HG03139 (cell line): Measurements from ENCODE around the gene ZCWPW2.

ENCODE experiments used
- ATAC-seq: cut with Tn5 transposase; IDR thresholded peaks from one replicate; pipeline ENCODE4 v1.9.1; 2021; ENCODE audit not compliant: unreplicated experiment

Gene ZCWPW2

GRCh38 chr3:28349469-28350000, 1.0 kb downstream of the ZCWPW2 start:
- ATAC-seq, result no peak

GRCh38 chr3:28376424-28376823, 27.9 kb downstream of the ZCWPW2 start:
- ATAC-seq, result no peak

- ATAC-seq, result no peak
These were observed 37.5 kb downstream of the ZCWPW2 start for GRCh38 chr3:28386049-28386448.

- ATAC-seq, result no peak
These were observed 40.5 kb downstream of the ZCWPW2 start for GRCh38 chr3:28388978-28389377.

- ATAC-seq, result no peak
These were observed 50.7 kb downstream of the ZCWPW2 start for GRCh38 chr3:28399206-28399605.

- ATAC-seq, result no peak
These were observed 57.7 kb downstream of the ZCWPW2 start for GRCh38 chr3:28406241-28406640.

GRCh38 chr3:28449398-28449797, 100.9 kb downstream of the ZCWPW2 start:
- no peak for ATAC-seq

GRCh38 chr3:28462866-28463265, 114.3 kb downstream of the ZCWPW2 start:
- ATAC-seq, result no peak

- ATAC-seq, result no peak
These were observed 118.9 kb downstream of the ZCWPW2 start for GRCh38 chr3:28467414-28467813.

GRCh38 chr3:28476194-28476593, 127.7 kb downstream of the ZCWPW2 start:
- no peak for ATAC-seq

- ATAC-seq, result no peak
These were observed 128.2 kb downstream of the ZCWPW2 start for GRCh38 chr3:28476764-28477163.

- ATAC-seq, result no peak
These were observed 136.6 kb downstream of the ZCWPW2 start for GRCh38 chr3:28485164-28485563.

GRCh38 chr3:28495301-28495700, 146.8 kb downstream of the ZCWPW2 start:
- no peak for ATAC-seq

GRCh38 chr3:28502397-28502937, 153.9 kb downstream of the ZCWPW2 start:
- ATAC-seq, result no peak

GRCh38 chr3:28504976-28505375, 156.5 kb downstream of the ZCWPW2 start:
- ATAC-seq, result no peak

GRCh38 chr3:28521663-28522062, 173.1 kb downstream of the ZCWPW2 start:
- no peak for ATAC-seq

GRCh38 chr3:28542351-28542750, 193.8 kb downstream of the ZCWPW2 start:
- ATAC-seq, result no peak

- no peak for ATAC-seq
These were observed 195.7 kb downstream of the ZCWPW2 start for GRCh38 chr3:28544236-28544635.

- no peak for ATAC-seq
These were observed 196.3 kb downstream of the ZCWPW2 start for GRCh38 chr3:28544831-28545230.

- ATAC-seq, result no peak
These were observed 199.2 kb downstream of the ZCWPW2 start for GRCh38 chr3:28547677-28548076.

- ATAC-seq, result no peak
These were observed 204.7 kb downstream of the ZCWPW2 start for GRCh38 chr3:28553175-28553574.

GRCh38 chr3:28556195-28556594, 207.7 kb downstream of the ZCWPW2 start:
- no peak for ATAC-seq

- ATAC-seq, result no peak
These were observed 215.7 kb downstream of the ZCWPW2 start for GRCh38 chr3:28564211-28564610.
